ENCODE measurements around the gene FIBP. TPM values are rescaled to one million over a fixed set of nuclear protein-coding genes. Genes with fewer than 3 reads are reported as not detected.

Gene FIBP
- total and polyA plus RNA-seq, 2 of the 4 experiments (the other 2 are of a cell fraction), result 141 to 182 TPM

DNA sequence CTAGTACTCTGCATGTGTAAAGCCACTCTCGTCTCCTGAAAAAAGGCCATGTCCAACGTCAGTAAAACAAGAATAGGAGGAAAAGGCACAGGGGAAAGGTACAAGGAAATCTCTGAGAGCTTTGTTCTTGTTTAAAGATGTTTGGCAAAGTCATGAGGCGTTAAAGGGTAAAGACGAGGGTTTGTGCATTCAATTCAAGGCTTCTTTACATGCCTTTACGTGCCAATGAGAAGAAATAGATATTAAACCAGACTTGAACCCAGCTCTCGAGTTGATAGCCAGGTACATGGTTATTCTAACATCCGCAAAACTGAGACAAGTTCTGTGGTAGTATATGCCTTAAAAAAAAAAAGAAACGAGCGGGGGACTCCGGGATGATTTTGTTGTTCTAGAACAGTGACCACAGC, 29.6 kb downstream of the FIBP start (continued):
- no peak for TF ChIP-seq POLR2A (IDR thresholded peaks at IDR 0.05; ENCODE audit: low read depth, low read length)
- no peak for TF ChIP-seq CEBPB (IDR thresholded peaks at IDR 0.05; ENCODE audit: low read depth, low read length)

- DNase-seq (peak; percentile 97), ATAC-seq (ENCODE audit: low read depth) (peak; percentile 62)
- Histone ChIP-seq H4K91ac (ENCODE audit: insufficient read depth, low read depth, low read length) (peak within 1 kb of the TSS; percentile 97), H3K27me3 (ENCODE audit: control insufficient read depth, insufficient read depth, low read length) (no peaks in the 10 kb centered on the region), H3K4me3 (ENCODE audit: insufficient read depth, low read depth, low read length) (peak within 1 kb of the TSS; percentile 89), H2AFZ (replicated peaks; ENCODE audit: low read length, poor library complexity) (peak within 1 kb of the TSS; percentile 90), H3K4me1 (ENCODE audit: control insufficient read depth, insufficient read depth, low read length) (peaks cover 11% of the 10 kb centered on the region), H3K56ac (ENCODE audit: extremely low read depth, insufficient read depth, low read length) (peak within 1 kb of the TSS; percentile 99), H2BK5ac (ENCODE audit: low read depth, low read length, poor library complexity, severe bottlenecking) (peak within 1 kb of the TSS; percentile 89), H3K14ac (replicated peaks; ENCODE audit: low read depth, low read length) (peak within 1 kb of the TSS; percentile 99), H3K23ac (ENCODE audit: low read depth, low read length) (peak within 1 kb of the TSS; percentile 98), H2AK5ac (ENCODE audit: low read depth, low read length) (peak within 1 kb of the TSS; percentile 95), H2BK15ac (ENCODE audit: low read depth, low read length) (peak within 1 kb of the TSS; percentile 93), H3K9ac (ENCODE audit: low read depth, low read length) (peak within 1 kb of the TSS; percentile 93), H3K27ac (ENCODE audit: insufficient read depth, low read length) (peak within 1 kb of the TSS; percentile 97), H2BK20ac (ENCODE audit: low read depth, low read length) (peak within 1 kb of the TSS; percentile 40), H4K5ac (ENCODE audit: low read depth, low read length) (peak within 1 kb of the TSS; percentile 80), H3K18ac (ENCODE audit: low read depth, low read length) (peak within 1 kb of the TSS; percentile 80), H2AK9ac (replicated peaks; ENCODE audit: low read depth, low read length, poor library complexity) (peak within 1 kb of the TSS; percentile 100), H3K9me3 (ENCODE audit: control insufficient read depth, insufficient read depth, low read length) (no peaks in the 10 kb centered on the region), H2BK120ac (ENCODE audit: low read depth, low read length) (peak within 1 kb of the TSS; percentile 93), H3K4ac (ENCODE audit: low read depth, low read length) (peak within 1 kb of the TSS; percentile 99), H3K4me2 (ENCODE audit: low read depth, low read length) (peak within 1 kb of the TSS; percentile 84), H4K8ac (ENCODE audit: low read depth in 2 of 2, low read length in 2 of 2) (peak within 1 kb of the TSS; percentile 99), H3K36me3 (ENCODE audit: control insufficient read depth, insufficient read depth, low read length) (peaks cover 50% of the 10 kb centered on the region), H4K20me1 (ENCODE audit: insufficient read depth, low read length) (peaks cover 52% of the 10 kb centered on the region), H3K79me1 (ENCODE audit: low read depth in 1 of 2, low read length in 2 of 2) (peaks cover 23 to 70% of the 10 kb centered on the region in 2 experiments), H3K9me1 (ENCODE audit: insufficient read depth, low read length) (peaks cover 29% of the 10 kb centered on the region)
- WGBS, 2 experiments (ENCODE audit: extremely low coverage in 2 of 2, insufficient read length in 1 of 2), result 0% methylated on average over 46 of the region's 92 CpGs; no CpG with 5 or more reads in 1 of the 2 experiments
- in situ Hi-C loops (cut with MboI; ENCODE audit: low sequenced_read_pairs), result no loop called here
- ChIA-PET POLR2A (ENCODE audit: unreplicated experiment) (interaction anchor here (0.6 to 1.0 kb wide), 8 partner anchors 8 to 560 kb away, joined by 3 to 5 read pairs (median 3); partner anchors contain the start of gene PCNX3), CTCF (interaction anchor here (0.8 to 1.0 kb wide), 2 partner anchors 30 to 40 kb away, joined by 3 read pairs; partner anchors contain the start of gene FIBP)
- intact Hi-C loops (cut with micrococcal nuclease), result loop anchor here (1.0 kb wide), 2 partner anchors 30 to 57 kb away; partner anchors contain the start of gene FIBP
- dilution Hi-C loops (cut with HindIII; ENCODE audit: low sequenced_read_pairs, unreplicated experiment), result no loop called here
- BruUV-seq (replicated peaks), result no TSS peak
- TF ChIP-seq MAZ (IDR thresholded peaks at IDR 0.05; ENCODE audit: borderline replicate concordance, low read depth, low read length) (peak; percentile 91), CEBPB (IDR thresholded peaks at IDR 0.05; ENCODE audit: low read depth, low read length) (no peak), MXI1 (IDR thresholded peaks at IDR 0.05; ENCODE audit: borderline replicate concordance, low read depth, low read length) (peak; percentile 44; the same call in 1 of the 2 replicates), MAFK (IDR thresholded peaks at IDR 0.05; ENCODE audit: low read depth, low read length) (no peak), RAD21 (IDR thresholded peaks at IDR 0.05; ENCODE audit: low read length) (no peak), CTCF (conservative IDR thresholded peaks at IDR 0.05; ENCODE audit: low read depth, low read length) (0 out of 2 replicates have a peak, but pooled peaks have one; percentile 7), RFX5 (IDR thresholded peaks at IDR 0.05; ENCODE audit: low read depth, low read length) (no peak), NFE2L2 (IDR thresholded peaks at IDR 0.05; ENCODE audit: low read depth, low read length) (no peak), RCOR1 (IDR thresholded peaks at IDR 0.05; ENCODE audit: insufficient replicate concordance, low read length) (no peak), POLR2A (IDR thresholded peaks at IDR 0.05; ENCODE audit: low read depth, low read length) (peak; percentile 100), FOS (IDR thresholded peaks at IDR 0.05; ENCODE audit: low read depth, low read length) (no peak)
- TF ChIP-seq, protein P1, sequence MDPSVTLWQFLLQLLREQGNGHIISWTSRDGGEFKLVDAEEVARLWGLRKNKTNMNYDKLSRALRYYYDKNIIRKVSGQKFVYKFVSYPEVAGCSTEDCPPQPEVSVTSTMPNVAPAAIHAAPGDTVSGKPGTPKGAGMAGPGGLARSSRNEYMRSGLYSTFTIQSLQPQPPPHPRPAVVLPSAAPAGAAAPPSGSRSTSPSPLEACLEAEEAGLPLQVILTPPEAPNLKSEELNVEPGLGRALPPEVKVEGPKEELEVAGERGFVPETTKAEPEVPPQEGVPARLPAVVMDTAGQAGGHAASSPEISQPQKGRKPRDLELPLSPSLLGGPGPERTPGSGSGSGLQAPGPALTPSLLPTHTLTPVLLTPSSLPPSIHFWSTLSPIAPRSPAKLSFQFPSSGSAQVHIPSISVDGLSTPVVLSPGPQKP (IDR thresholded peaks at IDR 0.05; ENCODE audit: borderline replicate concordance, low read depth, low read length), result no peak
Measured at GRCh38 chr11:65857853-65858680, 30.2 kb downstream of the FIBP start, which contains the start of gene CFL1. TSS of gene CFL1 (minus strand) at chr11:65858180. CDS start at chr11:65858099, 81 bp downstream.
